Activated T-helper 2 cell treated with anti-CD3 and anti-CD28 coated beads, Interferon-gamma antibody, Interleukin-2, Interleukin-4, amounts not matched to agents 10 μg/mL and 5 μg/mL and 100 μg/mL, durations not matched to agents 14 hours and 24 hours and 36 hours (primary cell): Measurements from ENCODE around the gene ZNF488. TPM values are rescaled to one million over a fixed set of nuclear protein-coding genes. Genes with fewer than 3 reads are reported as not detected.

Experiments used
- DNase-seq: peaks from one replicate; pipeline ENCODE4 v3.0.0; 2021; ENCODE audit warnings: low spot score
- H3K27ac Mint-ChIP-seq: one replicate; pipeline ENCODE4 v1.8.0; 2021; ENCODE audit warnings: mixed read lengths
- H3K27me3 Mint-ChIP-seq: one replicate; pipeline ENCODE4 v1.8.0; 2021; ENCODE audit warnings: low read depth, mixed read lengths
- H3K36me3 Mint-ChIP-seq: one replicate; pipeline ENCODE4 v1.8.0; 2021; ENCODE audit warnings: low read depth, mixed read lengths
- H3K4me1 Mint-ChIP-seq: one replicate; pipeline ENCODE4 v1.8.0; 2021; ENCODE audit warnings: low read depth, mixed read lengths
- H3K4me3 Mint-ChIP-seq: one replicate; pipeline ENCODE4 v1.8.0; 2021; ENCODE audit warnings: low read depth, mild to moderate bottlenecking, moderate library complexity, mixed read lengths
- H3K9me3 Mint-ChIP-seq: one replicate; pipeline ENCODE4 v1.8.0; 2021; ENCODE audit warnings: mixed read lengths
- intact Hi-C: fragments of 100-400 bp; cut with micrococcal nuclease; formaldehyde crosslinking; loops from one replicate; pipeline ENCODE4 v1.15.1; 2023
- total RNA-seq: library from RNA; stranded (reverse); gene quantifications from 2 replicates; pipeline ENCODE4 v1.2.3, GENCODE V29; 2022

Gene ZNF488
- total RNA-seq, 1 donor from 2014 or later, result 1.7 TPM

DNA sequence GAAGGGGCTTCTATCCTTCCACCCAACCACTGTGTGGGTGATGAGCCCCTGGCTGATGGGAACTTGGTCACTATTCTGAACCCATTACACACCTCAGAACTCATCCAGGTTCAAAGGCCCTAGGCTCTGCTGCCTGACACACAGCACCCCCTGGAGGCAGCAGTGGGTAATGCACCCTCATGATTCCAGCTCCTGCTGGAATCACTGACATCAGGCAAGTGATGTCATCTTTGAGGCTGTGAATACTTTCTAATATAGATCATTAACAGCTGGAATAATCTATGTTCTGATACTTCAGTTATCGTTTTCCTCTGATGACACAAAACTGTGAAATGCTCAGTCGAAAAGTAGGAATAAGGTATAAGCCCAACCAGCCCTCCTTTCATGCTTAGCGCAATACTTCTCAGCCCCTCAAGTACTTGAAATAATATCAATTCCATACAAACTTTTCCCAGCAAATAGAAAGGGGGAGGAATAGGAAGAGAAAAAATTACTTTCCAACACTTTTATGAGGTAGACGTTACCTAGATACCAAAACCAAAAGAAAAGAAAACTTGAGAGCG, 43.4 kb downstream of the ZNF488 start:
- H3K4me1 Mint-ChIP-seq, result peaks cover 3% of the 10 kb centered on the region
- no peaks in the 10 kb centered on the region for H3K9me3 Mint-ChIP-seq
- H3K27ac Mint-ChIP-seq, result no peak overlapping the region
- H3K27me3 Mint-ChIP-seq, result peaks cover 26% of the 10 kb centered on the region
- no peak overlapping the region for H3K4me3 Mint-ChIP-seq
- H3K36me3 Mint-ChIP-seq, result no peaks in the 10 kb centered on the region
- peak; percentile 54 for DNase-seq
- intact Hi-C loops, result no loop called here

GRCh38 chr10:47339759-47340607, 44.1 kb downstream of the ZNF488 start:
- Mint-ChIP-seq H3K36me3 (no peaks in the 10 kb centered on the region), H3K4me1 (peaks cover 3% of the 10 kb centered on the region), H3K27ac (no peak overlapping the region), H3K9me3 (no peaks in the 10 kb centered on the region), H3K27me3 (peaks cover 26% of the 10 kb centered on the region), H3K4me3 (no peak overlapping the region)
- intact Hi-C loops, result no loop called here
- DNase-seq, result no peak

- H3K4me1 Mint-ChIP-seq, result peaks cover 3% of the 10 kb centered on the region
- intact Hi-C loops, result no loop called here
- no peaks in the 10 kb centered on the region for H3K36me3 Mint-ChIP-seq
- no peak overlapping the region for H3K4me3 Mint-ChIP-seq
- peaks cover 25% of the 10 kb centered on the region for H3K27me3 Mint-ChIP-seq
- no peaks in the 10 kb centered on the region for H3K9me3 Mint-ChIP-seq
- H3K27ac Mint-ChIP-seq, result no peak overlapping the region
- DNase-seq, result no peak
Measured at GRCh38 chr10:47339186-47339735, 44.8 kb downstream of the ZNF488 start.

DNA sequence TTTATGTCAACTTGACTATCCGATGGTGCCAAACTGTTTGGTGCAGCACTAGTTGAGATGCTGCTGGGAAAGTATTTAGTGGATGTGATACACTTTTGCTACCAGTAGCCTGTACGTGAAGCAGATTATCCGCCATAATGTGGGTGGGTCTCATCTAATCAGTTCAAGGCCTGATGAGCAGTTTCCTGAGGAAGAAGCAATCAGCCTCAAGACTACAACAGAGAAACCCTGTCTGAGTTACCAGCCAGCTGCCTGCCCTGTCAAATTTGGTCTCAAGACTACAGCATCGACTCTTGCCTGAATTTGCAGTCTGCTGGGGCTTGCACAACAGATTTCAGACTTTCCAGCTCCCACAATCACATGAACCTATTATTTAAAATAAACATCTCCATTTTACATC, 46.8 kb downstream of the ZNF488 start:
- no peak for DNase-seq
- Mint-ChIP-seq H3K9me3 (no peaks in the 10 kb centered on the region), H3K4me3 (no peak overlapping the region), H3K4me1 (peaks cover 3% of the 10 kb centered on the region), H3K27ac (no peak overlapping the region), H3K27me3 (peaks cover 26% of the 10 kb centered on the region), H3K36me3 (no peaks in the 10 kb centered on the region)
- intact Hi-C loops, result no loop called here

DNA sequence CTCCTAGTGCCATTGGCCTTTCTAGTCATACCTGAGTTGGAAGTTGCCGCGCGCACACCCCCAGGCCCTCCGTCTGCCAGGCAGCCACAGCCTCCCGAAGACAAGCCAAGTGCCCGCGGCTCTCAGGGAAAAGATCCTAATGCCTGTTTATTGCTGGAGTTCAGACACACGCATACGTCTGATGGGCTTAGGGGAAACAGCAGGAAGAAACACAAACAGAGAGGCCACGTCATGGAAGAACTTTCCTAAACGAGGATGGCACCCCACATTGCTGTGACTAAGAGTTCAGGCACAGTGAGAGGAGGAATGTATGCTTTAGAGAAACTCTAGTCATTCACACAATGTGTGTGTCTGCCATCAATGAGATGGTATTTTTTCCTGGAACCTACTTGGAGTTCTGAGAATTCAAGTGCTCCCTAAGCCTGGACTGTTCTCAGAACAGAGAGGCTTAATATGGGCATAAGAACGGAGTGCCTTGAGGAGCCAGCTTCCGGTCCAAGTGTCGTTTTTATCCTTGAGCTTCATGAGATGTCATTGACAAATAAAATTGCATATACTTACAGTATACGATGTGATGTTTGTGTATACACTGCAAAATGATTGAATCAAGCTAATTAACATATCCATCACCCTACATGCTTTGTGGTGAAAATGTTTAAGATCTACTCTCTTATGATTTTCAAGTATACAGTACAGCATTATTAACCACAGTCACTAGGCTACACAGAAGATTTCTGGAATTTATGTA, 47.5 kb downstream of the ZNF488 start:
- H3K9me3 Mint-ChIP-seq, result no peaks in the 10 kb centered on the region
- H3K4me1 Mint-ChIP-seq, result peaks cover 3% of the 10 kb centered on the region
- no peaks in the 10 kb centered on the region for H3K36me3 Mint-ChIP-seq
- no peak overlapping the region for H3K27ac Mint-ChIP-seq
- H3K4me3 Mint-ChIP-seq, result no peak overlapping the region
- DNase-seq, result no peak
- H3K27me3 Mint-ChIP-seq, result peaks cover 26% of the 10 kb centered on the region
- intact Hi-C loops, result no loop called here

DNA sequence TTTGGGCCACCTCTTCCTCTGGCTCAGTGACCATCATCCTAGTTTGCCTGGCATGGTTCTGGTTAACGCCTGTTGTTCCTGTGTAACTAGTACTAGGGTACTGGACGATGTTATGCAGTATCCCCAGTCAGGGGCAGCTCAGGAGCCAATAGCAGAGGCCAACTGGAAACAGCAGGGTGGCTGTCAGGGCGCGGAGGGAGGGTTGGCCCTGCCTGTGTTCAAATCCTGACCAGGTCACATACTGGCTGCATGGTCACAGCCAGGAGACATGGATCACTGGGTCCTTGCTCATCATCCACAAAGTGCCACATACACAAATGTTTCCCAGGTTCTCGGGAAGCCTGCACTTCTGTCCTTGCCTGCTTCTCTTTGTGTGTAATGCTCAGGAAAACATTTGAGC, 48.2 kb downstream of the ZNF488 start:
- Mint-ChIP-seq H3K4me1 (peaks cover 3% of the 10 kb centered on the region), H3K36me3 (no peaks in the 10 kb centered on the region), H3K9me3 (no peaks in the 10 kb centered on the region), H3K27ac (no peak overlapping the region), H3K4me3 (no peak overlapping the region), H3K27me3 (peaks cover 26% of the 10 kb centered on the region)
- no peak for DNase-seq
- intact Hi-C loops, result no loop called here

DNA sequence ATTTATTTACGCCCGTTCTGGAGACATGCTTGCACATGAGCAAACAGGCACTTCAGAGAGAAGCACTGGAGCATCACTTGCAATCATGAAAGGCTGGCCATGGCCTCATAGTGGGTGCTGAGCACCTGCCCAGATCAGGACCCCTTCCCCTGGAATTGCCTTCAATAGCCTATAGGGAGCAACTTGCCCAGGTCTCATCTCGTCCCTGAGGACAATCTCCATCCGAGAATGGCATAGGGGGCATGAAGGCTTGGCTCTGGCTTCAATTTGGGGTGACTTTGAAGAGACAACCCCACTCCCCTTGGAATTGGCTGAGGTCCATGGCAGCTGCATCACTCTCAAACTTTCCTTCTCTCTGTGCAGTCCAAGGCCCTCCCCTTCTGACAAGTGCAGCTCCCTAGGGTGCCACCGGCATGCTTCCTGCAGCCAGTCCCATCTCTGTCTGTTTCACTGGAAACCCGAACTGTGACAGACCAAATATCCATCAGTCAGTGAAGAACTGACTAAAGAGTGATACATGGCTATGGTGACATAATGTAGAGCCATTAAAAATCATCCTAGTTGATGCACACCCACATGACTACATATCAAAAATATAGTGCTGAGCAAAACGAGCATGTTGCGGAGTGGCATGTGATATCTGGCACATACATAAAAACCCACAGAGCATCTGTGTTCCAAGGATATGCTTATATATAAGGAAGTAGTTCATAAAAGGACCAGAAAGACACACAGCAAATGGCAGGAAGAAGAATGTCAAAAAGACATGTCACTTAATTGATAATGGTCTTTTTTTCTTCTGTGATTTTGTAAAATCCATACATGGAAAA, 49.4 kb downstream of the ZNF488 start:
- Mint-ChIP-seq H3K36me3 (no peaks in the 10 kb centered on the region), H3K4me1 (no peaks in the 10 kb centered on the region), H3K9me3 (no peaks in the 10 kb centered on the region), H3K27ac (no peak overlapping the region), H3K4me3 (no peak overlapping the region), H3K27me3 (peaks cover 22% of the 10 kb centered on the region)
- DNase-seq, result no peak
- intact Hi-C loops, result no loop called here

- no peak overlapping the region for H3K4me3 Mint-ChIP-seq
- H3K36me3 Mint-ChIP-seq, result no peaks in the 10 kb centered on the region
- intact Hi-C loops, result no loop called here
- no peak for DNase-seq
- H3K27me3 Mint-ChIP-seq, result peaks cover 18% of the 10 kb centered on the region
- no peaks in the 10 kb centered on the region for H3K4me1 Mint-ChIP-seq
- H3K27ac Mint-ChIP-seq, result no peak overlapping the region
- no peaks in the 10 kb centered on the region for H3K9me3 Mint-ChIP-seq
Measured at GRCh38 chr10:47333532-47333931, 50.6 kb downstream of the ZNF488 start.

DNA sequence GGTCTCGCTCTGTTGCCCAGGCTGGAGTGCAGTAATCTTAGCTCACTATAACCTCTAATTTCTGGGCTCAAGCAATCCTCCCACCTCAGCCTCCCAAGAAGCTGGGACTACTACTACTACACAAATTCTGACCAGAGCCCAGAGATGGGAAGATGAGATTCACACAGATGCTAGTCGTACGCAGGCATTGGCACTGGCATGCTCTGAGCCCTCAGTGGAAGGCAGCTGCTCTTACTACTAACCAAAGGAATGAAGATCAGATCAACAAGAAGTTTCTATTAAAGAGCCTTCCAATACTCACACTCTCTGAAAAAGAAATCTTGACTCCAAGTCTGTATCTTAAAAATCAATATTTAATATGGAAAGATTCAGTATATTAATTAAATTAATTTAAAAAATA, 51.1 kb downstream of the ZNF488 start:
- no peaks in the 10 kb centered on the region for H3K4me1 Mint-ChIP-seq
- H3K36me3 Mint-ChIP-seq, result no peaks in the 10 kb centered on the region
- no peak overlapping the region for H3K27ac Mint-ChIP-seq
- H3K4me3 Mint-ChIP-seq, result no peak overlapping the region
- intact Hi-C loops, result no loop called here
- DNase-seq, result no peak
- H3K9me3 Mint-ChIP-seq, result no peaks in the 10 kb centered on the region
- H3K27me3 Mint-ChIP-seq, result peaks cover 14% of the 10 kb centered on the region

DNA sequence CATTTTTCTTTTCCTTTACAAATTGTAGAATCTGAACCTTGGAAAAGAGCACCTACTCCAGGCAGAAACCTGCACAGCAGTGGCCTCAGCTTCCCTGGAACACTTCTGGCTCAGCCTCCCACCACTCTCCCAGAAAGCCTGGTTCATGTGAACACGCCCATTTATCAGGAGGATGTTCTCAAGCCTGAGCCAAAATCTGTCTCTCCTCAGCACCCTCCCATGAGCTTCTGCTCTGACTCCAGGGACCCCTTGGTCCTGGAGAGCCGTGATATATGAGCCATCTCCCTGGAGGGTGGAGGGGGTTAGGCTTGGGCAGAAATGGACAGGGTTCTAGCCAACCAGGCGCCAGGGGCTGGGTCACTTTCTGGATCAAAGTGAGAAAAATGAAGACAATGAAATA, 51.7 kb downstream of the ZNF488 start:
- H3K4me3 Mint-ChIP-seq, result no peak overlapping the region
- H3K27ac Mint-ChIP-seq, result no peak overlapping the region
- peaks cover 11% of the 10 kb centered on the region for H3K27me3 Mint-ChIP-seq
- no peaks in the 10 kb centered on the region for H3K4me1 Mint-ChIP-seq
- no peaks in the 10 kb centered on the region for H3K9me3 Mint-ChIP-seq
- H3K36me3 Mint-ChIP-seq, result no peaks in the 10 kb centered on the region
- no peak for DNase-seq
- intact Hi-C loops, result no loop called here

- Mint-ChIP-seq H3K4me3 (no peak overlapping the region), H3K4me1 (no peaks in the 10 kb centered on the region), H3K9me3 (no peaks in the 10 kb centered on the region), H3K36me3 (no peaks in the 10 kb centered on the region), H3K27me3 (peaks cover 11% of the 10 kb centered on the region), H3K27ac (no peak overlapping the region)
- no peak for DNase-seq
- intact Hi-C loops, result no loop called here
Measured at GRCh38 chr10:47331954-47332353, 52.1 kb downstream of the ZNF488 start.

- no peaks in the 10 kb centered on the region for H3K36me3 Mint-ChIP-seq
- H3K4me3 Mint-ChIP-seq, result no peak overlapping the region
- H3K4me1 Mint-ChIP-seq, result no peaks in the 10 kb centered on the region
- H3K27me3 Mint-ChIP-seq, result peaks cover 11% of the 10 kb centered on the region
- no peak for DNase-seq
- intact Hi-C loops, result no loop called here
- no peaks in the 10 kb centered on the region for H3K9me3 Mint-ChIP-seq
- H3K27ac Mint-ChIP-seq, result no peak overlapping the region
Measured at GRCh38 chr10:47331491-47331890, 52.6 kb downstream of the ZNF488 start.
